M059J (cell line): ENCODE data around the gene JAG2. TPM values are rescaled to one million over a fixed set of nuclear protein-coding genes. Genes with fewer than 3 reads are reported as not detected.

ENCODE experiments used
- DNase-seq: peaks from one replicate; pipeline ENCODE4 v3.0.0-alpha.2; 2012; ENCODE audit warnings: low read depth
- total RNA-seq: library from RNA; depleted of rRNA; stranded (reverse); fragments of >200 nt; shearing (Covaris generic); gene quantifications from 2 replicates; pipeline ENCODE4 v1.2.3, GENCODE V29; 2014

Gene JAG2
- total RNA-seq, 1 experiment from 2014 or later = 0.44 TPM

GRCh38 chr14:105203701-105204100, 35.1 kb upstream of the JAG2 start:
- DNase-seq = no peak

- peak; percentile 48 for DNase-seq
Measured at GRCh38 chr14:105203057-105203531, 34.5 kb upstream of the JAG2 start.

DNA sequence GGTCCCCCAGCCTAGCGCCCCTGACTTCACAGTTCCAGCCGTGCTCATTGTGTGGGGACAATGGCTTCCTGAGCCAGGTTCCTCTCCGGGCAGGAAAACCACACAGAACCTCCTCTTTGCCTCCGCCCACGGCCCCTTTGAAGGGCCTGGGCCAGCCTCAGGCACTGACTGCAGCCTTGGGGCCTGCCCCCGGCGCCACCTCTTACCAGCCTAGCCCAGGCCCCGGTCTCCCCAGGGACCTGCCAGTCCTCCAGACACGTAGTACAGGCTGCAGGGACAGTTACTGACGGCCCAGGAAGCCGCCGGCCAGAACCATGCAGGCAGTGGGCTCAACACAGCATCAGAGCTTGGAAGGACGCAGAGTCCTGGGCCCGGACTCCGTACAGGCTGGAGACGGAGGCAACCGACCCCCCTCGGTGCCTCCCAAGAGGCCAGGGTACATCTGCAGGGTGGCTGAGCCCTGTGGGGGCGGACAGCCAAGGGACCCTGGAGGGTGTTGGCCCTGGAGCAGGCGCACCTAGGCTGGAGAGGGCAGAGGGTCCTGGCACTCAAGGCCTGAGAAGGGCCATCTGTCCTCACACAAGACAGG, 33.4 kb upstream of the JAG2 start:
- no peak for DNase-seq

DNA sequence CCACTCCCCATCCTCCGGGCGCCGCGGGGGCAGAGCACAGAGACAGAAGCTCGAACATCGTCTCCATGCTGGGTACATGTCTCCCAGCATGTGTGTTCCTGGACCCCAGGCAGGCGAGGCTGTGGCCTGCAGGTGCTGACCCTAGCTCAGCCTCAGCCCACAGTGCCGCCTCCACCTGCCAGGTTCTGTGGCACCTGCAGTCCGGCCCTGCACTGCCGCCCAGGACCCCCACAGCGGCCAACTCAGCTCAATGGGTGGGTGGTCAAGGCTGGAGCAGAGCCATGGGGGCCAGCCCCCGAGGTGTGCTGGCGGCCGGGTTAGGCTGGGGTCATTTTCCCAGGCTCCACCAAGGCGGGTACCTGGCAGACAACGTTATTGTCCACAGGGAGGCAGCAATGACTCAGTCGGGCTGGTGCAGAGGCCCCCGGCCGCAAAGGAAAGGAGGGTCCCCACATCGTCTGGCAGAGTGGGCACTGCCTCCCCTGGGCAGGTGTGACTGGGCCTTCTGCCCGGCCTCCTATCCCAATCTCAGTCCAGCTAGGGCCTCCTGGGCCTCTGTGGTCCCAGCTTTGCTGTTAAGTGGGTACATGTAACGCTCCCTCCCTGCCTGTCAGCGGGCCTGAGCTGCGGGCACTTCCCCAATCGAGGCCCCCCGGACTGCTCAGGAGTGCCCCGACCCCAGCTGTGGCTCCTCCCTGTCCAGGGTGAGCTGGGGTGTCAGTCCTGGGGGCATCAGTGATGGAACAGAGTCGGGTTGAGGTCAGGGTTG, 32.8 kb upstream of the JAG2 start:
- DNase-seq = no peak

GRCh38 chr14:105200641-105201040, 32.1 kb upstream of the JAG2 start:
- no peak for DNase-seq

- no peak for DNase-seq
Measured at GRCh38 chr14:105200074-105200473, 31.5 kb upstream of the JAG2 start.

- peak; percentile 71 for DNase-seq
Measured at GRCh38 chr14:105199093-105199492, 30.5 kb upstream of the JAG2 start.

GRCh38 chr14:105198588-105198987, 30.0 kb upstream of the JAG2 start:
- no peak for DNase-seq

- DNase-seq = peak; percentile 76
Measured at GRCh38 chr14:105197211-105197641, 28.6 kb upstream of the JAG2 start.

- DNase-seq = no peak
Measured at GRCh38 chr14:105196265-105196960, 27.8 kb upstream of the JAG2 start.

GRCh38 chr14:105195522-105196264, 27.1 kb upstream of the JAG2 start:
- DNase-seq = no peak

GRCh38 chr14:105195051-105195450, 26.5 kb upstream of the JAG2 start:
- DNase-seq = no peak

- DNase-seq = peak; percentile 37
Measured at GRCh38 chr14:105193916-105194782, 25.6 kb upstream of the JAG2 start.

- DNase-seq = peak; percentile 32
Measured at GRCh38 chr14:105192866-105193731, 24.5 kb upstream of the JAG2 start.

DNA sequence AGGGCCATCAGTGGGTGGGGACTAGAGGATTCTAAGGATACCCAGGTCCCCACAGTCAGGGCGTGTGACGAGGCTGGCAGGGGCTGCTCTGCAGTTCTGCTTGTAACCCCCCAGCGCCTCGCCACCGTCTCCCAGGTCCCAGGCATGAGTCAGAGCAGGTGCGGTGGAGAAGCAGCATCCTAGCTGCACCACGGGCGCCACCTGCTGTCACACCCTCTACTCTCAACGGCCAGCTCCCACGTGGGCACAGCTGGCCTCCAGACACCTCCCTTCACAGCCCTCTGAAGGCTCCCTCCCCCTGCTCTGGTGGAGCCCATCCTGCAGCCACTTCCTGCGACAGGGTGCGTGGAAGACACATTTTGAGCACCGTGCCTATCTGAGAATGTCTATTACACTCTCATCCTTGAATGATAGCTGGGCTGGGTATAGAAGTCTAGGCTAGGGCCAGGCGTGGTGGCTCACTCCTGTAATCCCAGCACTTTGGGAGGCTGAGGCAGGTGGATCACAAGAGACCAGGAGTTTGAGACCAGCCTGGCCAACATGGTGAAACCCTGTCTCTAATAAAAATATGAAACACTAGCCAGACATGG, 19.5 kb upstream of the JAG2 start:
- no peak for DNase-seq

GRCh38 chr14:105187116-105187515, 18.5 kb upstream of the JAG2 start:
- DNase-seq = no peak

DNA sequence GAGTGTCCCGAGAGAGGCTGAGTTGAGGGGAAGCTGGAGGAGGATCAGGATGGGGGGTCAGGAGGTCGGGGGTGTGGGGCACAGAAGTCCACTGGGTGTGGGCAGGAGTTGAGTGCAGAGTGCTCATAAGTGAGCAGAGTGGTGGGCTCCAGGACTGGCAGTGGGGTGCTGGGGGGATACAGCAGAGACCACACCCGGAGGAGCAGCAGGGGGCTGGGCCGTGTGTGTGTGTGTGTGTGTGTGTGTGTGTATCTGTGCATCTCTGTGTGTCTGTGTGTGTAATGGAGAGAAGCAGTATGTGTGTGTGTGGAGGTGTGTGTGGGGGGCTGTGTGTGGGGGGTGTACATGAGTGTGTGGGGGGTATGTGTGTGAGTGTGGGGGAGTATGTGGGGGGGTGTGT, 17.4 kb upstream of the JAG2 start:
- DNase-seq = no peak

- DNase-seq = no peak
Measured at GRCh38 chr14:105185001-105185400, 16.4 kb upstream of the JAG2 start.

DNA sequence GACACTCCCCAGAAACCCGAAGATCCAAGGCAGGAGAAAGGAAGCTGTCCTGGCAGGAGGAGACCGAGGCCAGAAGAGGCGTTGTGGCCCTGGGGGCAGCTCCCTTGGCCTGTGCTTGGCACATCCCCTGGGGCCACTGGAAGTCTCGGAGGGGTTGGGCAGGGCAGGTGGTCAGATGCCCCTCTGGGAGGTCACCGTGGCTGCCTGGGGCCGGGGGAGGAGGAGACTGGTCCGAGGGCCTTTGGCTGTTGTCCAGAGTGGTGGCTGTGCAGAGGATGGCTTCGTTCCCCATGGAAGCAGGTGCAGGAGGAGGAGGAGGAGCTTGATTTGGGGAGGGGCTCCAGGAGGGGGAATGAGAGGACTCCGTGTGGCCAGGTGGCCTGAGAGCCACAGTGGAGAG, 15.9 kb upstream of the JAG2 start:
- DNase-seq = no peak
